Body of pancreas (tissue), 4 donors: ENCODE data around the gene C14orf93.

ENCODE experiments used
- POLR2A ChIP-seq, 3 donors: fragments of 450-650 bp; IDR thresholded peaks; one replicate each; pipeline ENCODE4 v1.6.1; 2016; ENCODE audit warnings: antibody characterized with exemption in 3 of 3, mild to moderate bottlenecking in 2 of 3
- TF ChIP-seq, protein P1 (sequence below), 7 experiments: fragments of 450-650 bp in 4 of 7; fragments of 200-600 bp in 3 of 7; sonication (generic) in 3 of 7; IDR thresholded peaks; one replicate each; pipeline ENCODE4 v1.5.1; 2016 to 2019; ENCODE audit warnings: antibody characterized with exemption in 7 of 7

DNA sequence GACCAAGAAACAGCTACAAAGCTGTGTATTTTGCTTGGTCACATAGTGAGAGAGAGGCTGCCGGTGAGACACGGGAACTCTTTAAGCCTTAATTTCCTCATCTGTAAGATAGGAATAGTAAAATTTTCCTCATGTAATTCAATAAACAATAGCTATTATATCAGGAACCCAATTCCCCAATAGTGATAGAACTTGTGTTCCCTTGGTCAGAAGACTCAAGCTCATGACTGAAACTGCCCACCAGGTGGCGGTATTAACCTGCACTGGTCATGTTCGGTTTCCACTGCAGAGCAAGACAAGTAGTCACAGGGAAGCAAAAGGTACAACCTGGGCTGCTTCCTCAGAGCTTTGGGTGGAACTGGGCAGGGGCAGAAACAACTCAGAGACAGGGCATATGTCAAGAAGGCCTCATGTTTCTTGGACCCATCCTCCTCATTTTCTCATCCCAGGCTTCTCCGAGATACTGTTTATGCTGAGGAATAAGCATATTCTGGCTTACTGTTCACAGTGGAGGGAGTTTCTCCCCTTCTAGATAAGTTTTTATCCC, 23.4 kb downstream of the C14orf93 start:
- TF ChIP-seq, protein P1, sequence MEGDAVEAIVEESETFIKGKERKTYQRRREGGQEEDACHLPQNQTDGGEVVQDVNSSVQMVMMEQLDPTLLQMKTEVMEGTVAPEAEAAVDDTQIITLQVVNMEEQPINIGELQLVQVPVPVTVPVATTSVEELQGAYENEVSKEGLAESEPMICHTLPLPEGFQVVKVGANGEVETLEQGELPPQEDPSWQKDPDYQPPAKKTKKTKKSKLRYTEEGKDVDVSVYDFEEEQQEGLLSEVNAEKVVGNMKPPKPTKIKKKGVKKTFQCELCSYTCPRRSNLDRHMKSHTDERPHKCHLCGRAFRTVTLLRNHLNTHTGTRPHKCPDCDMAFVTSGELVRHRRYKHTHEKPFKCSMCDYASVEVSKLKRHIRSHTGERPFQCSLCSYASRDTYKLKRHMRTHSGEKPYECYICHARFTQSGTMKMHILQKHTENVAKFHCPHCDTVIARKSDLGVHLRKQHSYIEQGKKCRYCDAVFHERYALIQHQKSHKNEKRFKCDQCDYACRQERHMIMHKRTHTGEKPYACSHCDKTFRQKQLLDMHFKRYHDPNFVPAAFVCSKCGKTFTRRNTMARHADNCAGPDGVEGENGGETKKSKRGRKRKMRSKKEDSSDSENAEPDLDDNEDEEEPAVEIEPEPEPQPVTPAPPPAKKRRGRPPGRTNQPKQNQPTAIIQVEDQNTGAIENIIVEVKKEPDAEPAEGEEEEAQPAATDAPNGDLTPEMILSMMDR (IDR thresholded peaks at IDR 0.05) = peak; percentile 88 to 95 (median 89)
- no peak for TF ChIP-seq POLR2A (IDR thresholded peaks at IDR 0.05)
